Activated T-helper 1 cell treated with Interleukin-2 at 50 U/mL for 16 hours (primary cell): ENCODE measurements around the gene RNF103.
A peak's percentile ranks its signal among the peaks of the same experiment; 100 is the strongest.

ENCODE experiments used
- DNase-seq: peaks from one replicate; pipeline ENCODE4 v3.0.0-alpha.2; 2020; ENCODE audit warnings: low read depth

RNF103 gene

GRCh38 chr2:86566158-86566820, 57.4 kb downstream of the RNF103 start:
- no peak for DNase-seq

- DNase-seq: no peak
These were observed 60.0 kb downstream of the RNF103 start for GRCh38 chr2:86563650-86564061.

DNA sequence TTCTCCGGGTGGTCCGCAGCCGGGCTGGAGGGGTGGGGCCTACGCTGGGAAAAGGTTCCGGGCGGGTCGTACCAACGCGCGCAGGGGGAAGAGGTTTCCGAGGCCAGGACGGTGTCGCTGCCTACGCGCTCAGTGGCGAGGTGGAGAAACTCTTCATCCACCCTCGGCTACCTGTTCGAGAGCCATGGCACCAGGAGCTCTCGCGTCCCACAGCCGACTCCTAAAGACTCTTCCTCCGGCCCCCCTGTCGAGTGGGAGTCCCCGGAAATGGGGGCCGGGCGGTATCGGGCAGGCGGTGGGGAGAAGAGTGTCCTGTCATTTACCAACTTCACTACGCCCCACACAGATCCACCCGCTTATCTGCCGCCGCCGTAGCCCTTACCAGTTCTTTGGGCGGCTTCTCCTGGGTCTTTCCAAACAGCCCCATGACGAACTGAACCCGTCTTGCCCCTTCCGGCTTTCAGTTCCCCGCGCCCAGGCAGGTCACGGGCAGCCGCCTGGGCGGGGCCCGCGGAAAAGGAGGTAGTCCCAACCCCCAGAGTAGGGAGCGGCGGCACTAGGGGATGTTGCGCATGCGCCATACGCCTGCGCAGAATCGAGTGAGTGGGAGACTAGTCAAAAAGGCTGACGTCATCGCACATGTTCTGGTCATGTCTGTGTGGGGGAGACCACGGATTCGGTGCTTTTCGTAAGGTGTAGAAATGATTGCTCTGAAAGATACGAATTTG, 60.6 kb downstream of the RNF103 start, which contains the start of gene CHMP3:
Gene CHMP3, minus strand, starts transcription at position 522 of the 728 bp plus-strand sequence. Its CDS starts 95 bp downstream, at position 427.
- DNase-seq: peak; percentile 94

- no peak for DNase-seq
These were observed 61.2 kb downstream of the RNF103 start for GRCh38 chr2:86562485-86562921.

DNA sequence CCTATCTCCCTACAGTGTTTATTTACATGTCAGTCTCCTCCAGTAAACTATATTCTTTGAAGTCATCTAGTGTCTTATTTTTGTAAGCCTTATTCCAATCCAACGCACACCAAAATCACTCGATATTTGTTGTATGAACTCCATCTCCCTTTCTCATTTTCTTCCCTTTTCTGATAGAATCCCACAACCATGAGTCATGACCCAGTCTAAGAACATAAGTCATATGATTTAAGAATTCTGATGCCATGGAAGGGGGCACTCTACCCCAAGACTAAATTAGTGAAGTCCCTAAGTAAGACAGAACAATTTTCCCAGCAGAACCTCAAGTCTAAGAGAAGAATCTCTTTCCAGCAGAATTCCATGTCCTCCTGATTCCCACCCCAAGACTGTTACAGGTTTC, 65.8 kb downstream of the RNF103 start:
- no peak for DNase-seq

DNA sequence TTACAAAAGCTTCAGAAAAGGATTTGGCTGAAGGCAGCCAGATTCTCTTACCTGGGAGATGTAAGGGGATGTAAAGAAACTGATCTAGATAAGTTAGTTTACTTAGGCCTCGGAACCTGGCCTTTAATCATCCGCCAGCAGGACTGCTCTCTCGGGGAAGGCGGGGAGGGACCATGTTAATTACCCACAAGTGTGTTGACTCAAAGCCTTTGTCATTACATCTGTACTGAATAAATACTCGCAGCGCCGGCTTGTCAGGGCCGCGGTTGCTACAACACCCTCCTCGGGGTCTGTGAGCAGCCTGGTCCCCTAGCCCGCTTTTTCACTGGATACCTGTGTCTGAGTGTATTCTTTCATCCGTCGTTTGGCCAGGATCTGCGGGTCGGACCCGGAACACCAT, 67.2 kb downstream of the RNF103 start:
- DNase-seq: no peak
